SK-N-SH (cell line): ENCODE measurements around the gene SPTAN1. TPM values are rescaled to one million over a fixed set of nuclear protein-coding genes. Genes with fewer than 3 reads are reported as not detected.

Experiments
- CTCF ChIA-PET: fragments of 300-600, 350-600 bp; formaldehyde crosslinking; extraction: SDS; loops from one replicate; lab custom pipeline; 2021; lab: Yijun Ruan, JAX
- POLR2A ChIA-PET: fragments of 350-600 bp; sonication (Branson Sonifier 250); formaldehyde crosslinking; extraction: SDS; loops from one replicate; lab custom pipeline; 2020; ENCODE audit warnings: antibody characterized with exemption, inconsistent platforms; lab: Yijun Ruan, JAX
- DNase-seq: peaks from one replicate; pipeline ENCODE4 v3.0.0; 2012
- H2AFZ ChIP-seq: fragments of 200-600 bp; sonication (generic); 2 replicates; pipeline ENCODE4 v1.8.1; 2016; ENCODE audit warnings: antibody characterized with exemption, mild to moderate bottlenecking, low read depth
- H3F3A ChIP-seq: fragments of 200-600 bp; sonication (generic); replicated peaks from 2 replicates; pipeline ENCODE3; 2016; ENCODE audit warnings: antibody characterized with exemption, mild to moderate bottlenecking; ENCODE audit not compliant: insufficient read depth
- H3K27ac ChIP-seq, 2 experiments: fragments of 200-500 bp in 1 of 2; fragments of 200-600 bp in 1 of 2; sonication (Bioruptor generic) in 1 of 2; sonication (generic), shearing (Covaris generic) in 1 of 2; 2 replicates each; pipeline versions ENCODE4 v1.5.1 to v1.6.1; 2014 to 2016; ENCODE audit warnings: low read depth in 2 of 2, inconsistent platforms in 1 of 2, low read length in 1 of 2, mild to moderate bottlenecking in 1 of 2, mixed read lengths in 1 of 2
- H3K27me3 ChIP-seq: fragments of 200-600 bp; sonication (generic), shearing (Covaris generic); 2 replicates; pipeline ENCODE4 v1.6.1; 2016; ENCODE audit warnings: mixed run types; ENCODE audit not compliant: insufficient read depth
- H3K36me3 ChIP-seq, 2 experiments: fragments of 200-500 bp in 1 of 2; fragments of 200-600 bp in 1 of 2; sonication (Bioruptor generic) in 1 of 2; sonication (generic) in 1 of 2; replicated peaks in 1 of 2; 2 replicates each; pipeline versions ENCODE3 to v1.5.1; 2014 to 2016; ENCODE audit warnings: low read length in 1 of 2, mild to moderate bottlenecking in 1 of 2; ENCODE audit not compliant: insufficient read depth in 2 of 2, control insufficient read depth in 1 of 2
- H3K4me1 ChIP-seq, 2 experiments: fragments of 200-500 bp in 1 of 2; fragments of 200-600 bp in 1 of 2; sonication (Bioruptor generic) in 1 of 2; sonication (generic), shearing (Covaris generic) in 1 of 2; 2 replicates each; pipeline versions ENCODE4 v1.5.1 to v1.6.1; 2014 to 2016; ENCODE audit warnings: low read depth in 1 of 2, low read length in 1 of 2, mixed run types in 1 of 2; ENCODE audit not compliant: insufficient read depth in 2 of 2, control insufficient read depth in 1 of 2
- H3K4me2 ChIP-seq: fragments of 200-600 bp; sonication (generic), shearing (Covaris generic); 2 replicates; pipeline ENCODE4 v1.6.1; 2017; ENCODE audit warnings: mixed run types
- H3K4me3 ChIP-seq, 2 experiments: fragments of 200-500 bp in 1 of 2; fragments of 200-600 bp in 1 of 2; sonication (Bioruptor generic) in 1 of 2; sonication (generic), shearing (Covaris generic) in 1 of 2; 2 replicates each; pipeline versions ENCODE4 v1.5.1 to v1.8.1; 2014 to 2016; ENCODE audit warnings: low read depth in 2 of 2, inconsistent platforms in 1 of 2, low read length in 1 of 2, mild to moderate bottlenecking in 1 of 2, mixed read lengths in 1 of 2, moderate library complexity in 1 of 2
- H3K79me2 ChIP-seq: fragments of 200-600 bp; sonication (generic); 2 replicates; pipeline ENCODE4 v1.8.1; 2017; ENCODE audit warnings: mild to moderate bottlenecking; ENCODE audit not compliant: insufficient read depth
- H3K9ac ChIP-seq: fragments of 200-600 bp; sonication (generic); 2 replicates; pipeline ENCODE4 v1.6.1; 2017; ENCODE audit warnings: mixed run types
- H3K9me2 ChIP-seq: fragments of 200-600 bp; sonication (generic); 2 replicates; pipeline ENCODE4 v1.6.1; 2017; ENCODE audit warnings: mixed run types
- H3K9me3 ChIP-seq: fragments of 200-600 bp; sonication (generic); 2 replicates; pipeline ENCODE4 v1.6.1; 2017; ENCODE audit warnings: mixed run types, mild to moderate bottlenecking, moderate library complexity
- H4K20me1 ChIP-seq: fragments of 200-600 bp; sonication (generic); 2 replicates; pipeline ENCODE4 v1.6.1; 2017; ENCODE audit warnings: mild to moderate bottlenecking, mixed run types; ENCODE audit not compliant: insufficient read depth
- CTCF ChIP-seq: fragments of 200-600 bp; sonication (generic); IDR thresholded peaks from 2 replicates; pipeline ENCODE4 v1.6.1; 2017; ENCODE audit warnings: antibody characterized with exemption, mild to moderate bottlenecking, moderate library complexity
- ELF1 ChIP-seq: IDR thresholded peaks from 2 replicates; pipeline ENCODE4 v1.4.0; 2012
- EP300 ChIP-seq, 2 experiments: IDR thresholded peaks; 2 replicates each; pipeline versions ENCODE4 v1.4.0 to v1.6.1; 2012; ENCODE audit warnings: borderline replicate concordance in 1 of 2, low read depth in 1 of 2, low read length in 1 of 2
- EZH2phosphoT487 ChIP-seq: fragments of 200-600 bp; sonication (generic); IDR thresholded peaks from 2 replicates; pipeline ENCODE4 v1.6.1; 2017; ENCODE audit warnings: low read depth, mixed run types, mild to moderate bottlenecking, antibody characterized with exemption, moderate library complexity, borderline replicate concordance
- FOXM1 ChIP-seq: IDR thresholded peaks from 2 replicates; pipeline ENCODE4 v1.4.0; 2012; ENCODE audit warnings: low read depth, mild to moderate bottlenecking
- IRF3 ChIP-seq: fragments of 150-350 bp; IDR thresholded peaks from 2 replicates; pipeline ENCODE4 v1.6.1; 2016; ENCODE audit warnings: mild to moderate bottlenecking, low read depth, low read length
- MAX ChIP-seq: IDR thresholded peaks from 2 replicates; pipeline ENCODE4 v1.4.0; 2012; ENCODE audit warnings: low read depth
- MXI1 ChIP-seq: IDR thresholded peaks from 2 replicates; pipeline ENCODE4 v1.6.1; 2012; ENCODE audit warnings: mild to moderate bottlenecking, low read depth, low read length, improper control_type of control experiment
- NRF1 ChIP-seq: IDR thresholded peaks from 2 replicates; pipeline ENCODE4 v1.6.1; 2012; ENCODE audit warnings: low read depth, mild to moderate bottlenecking, low read length
- POLR2AphosphoS5 ChIP-seq: IDR thresholded peaks from 2 replicates; pipeline ENCODE4 v1.6.1; 2012; ENCODE audit warnings: low read depth, low read length
- RAD21 ChIP-seq: IDR thresholded peaks from 2 replicates; pipeline ENCODE4 v1.6.1; 2012; ENCODE audit warnings: mild to moderate bottlenecking, low read length
- RFX5 ChIP-seq: IDR thresholded peaks from 2 replicates; pipeline ENCODE4 v1.6.1; 2012; ENCODE audit warnings: mild to moderate bottlenecking, improper control_type of control experiment, low read length
- SIN3A ChIP-seq: IDR thresholded peaks from 2 replicates; pipeline ENCODE4 v1.6.1; 2012; ENCODE audit warnings: low read depth, mild to moderate bottlenecking, low read length, moderate library complexity, borderline replicate concordance
- SMC3 ChIP-seq: IDR thresholded peaks from 2 replicates; pipeline ENCODE4 v1.6.1; 2012; ENCODE audit warnings: low read depth, low read length, improper control_type of control experiment
- TAF1 ChIP-seq: IDR thresholded peaks from 2 replicates; pipeline ENCODE4 v1.6.1; 2012; ENCODE audit warnings: low read depth, mild to moderate bottlenecking, low read length, moderate library complexity, borderline replicate concordance
- USF1 ChIP-seq: IDR thresholded peaks from 2 replicates; pipeline ENCODE4 v1.4.0; 2012; ENCODE audit warnings: low read depth, borderline replicate concordance
- USF2 ChIP-seq: fragments of 150-350 bp; IDR thresholded peaks from 2 replicates; pipeline ENCODE4 v1.6.1; 2017; ENCODE audit warnings: antibody characterized with exemption, low read length, low read depth, borderline replicate concordance
- YY1 ChIP-seq: IDR thresholded peaks from 2 replicates; pipeline ENCODE4 v1.4.0; 2012; ENCODE audit warnings: low read depth, mild to moderate bottlenecking
- ZBTB33 ChIP-seq: IDR thresholded peaks from 2 replicates; pipeline ENCODE4 v1.4.0; 2012; ENCODE audit warnings: low read depth, borderline replicate concordance
- WGBS: methylation state at CpG from one replicate; pipeline ENCODE4 v1.1.6; 2017; ENCODE audit warnings: low lambda C conversion rate; 5-methylcytosine and 5-hydroxymethylcytosine counted together
- polyA plus RNA-seq, 3 experiments: library from polyadenylated mRNA; depleted of rRNA; stranded (reverse); fragments of >200 nt; gene quantifications; 2 replicates each; pipeline ENCODE4 v1.2.3, GENCODE V29; 2012

The SPTAN1 gene
- polyA plus RNA-seq, 1 of the 3 experiments (the other 2 are of a cell fraction): 177 TPM

- TF ChIP-seq CTCF: no peak
- no peak for TF ChIP-seq TAF1
- TF ChIP-seq, all 33 proteins: peak for 0
These were observed 23.1 kb downstream of the SPTAN1 start (continued) for GRCh38 chr9:128575469-128575868.

GRCh38 chr9:128575916-128576315, 23.5 kb downstream of the SPTAN1 start:
- no peak overlapping the region for H3K27ac ChIP-seq
- DNase-seq: no peak
- no peaks in the 10 kb centered on the region for H4K20me1 ChIP-seq
- no peak overlapping the region for H3K4me3 ChIP-seq
- H3K9me3 ChIP-seq: no peaks in the 10 kb centered on the region
- POLR2A ChIA-PET: no interaction called here
- WGBS: 96% methylated on average over 2 of the region's 2 CpGs
- H3K4me2 ChIP-seq: no peak overlapping the region
- CTCF ChIA-PET: interaction anchor here (0.9 kb wide), 1 partner anchor 14 kb away, joined by 3 read pairs; no protein-coding TSS in a partner anchor
- H3K4me1 ChIP-seq: no peaks in the 10 kb centered on the region
- no peak for TF ChIP-seq USF1
- TF ChIP-seq MXI1: no peak
- TF ChIP-seq FOXM1: no peak
- no peak for TF ChIP-seq SIN3A
- no peak for TF ChIP-seq NRF1
- TF ChIP-seq ZBTB33: no peak
- no peak for TF ChIP-seq IRF3
- TF ChIP-seq EZH2phosphoT487: no peak
- TF ChIP-seq POLR2AphosphoS5: no peak
- no peak for TF ChIP-seq CTCF
- no peak for TF ChIP-seq YY1
- no peak for TF ChIP-seq RAD21
- TF ChIP-seq MAX: no peak
- TF ChIP-seq EP300 (IDR thresholded peaks at IDR 0.05; ENCODE audit: borderline replicate concordance in 1 of 2, low read depth in 1 of 2, low read length in 1 of 2): no peak
- TF ChIP-seq TAF1: no peak
- no peak for TF ChIP-seq ELF1
- TF ChIP-seq SMC3: no peak
- TF ChIP-seq USF2: no peak
- no peak for TF ChIP-seq RFX5
- TF ChIP-seq, all 33 proteins: peak for 0
- H3K36me3 ChIP-seq: peaks cover 81 to 83% of the 10 kb centered on the region in 2 experiments
- H3F3A ChIP-seq: peaks cover 9% of the 10 kb centered on the region
- H3K9ac ChIP-seq: no peak overlapping the region
- H3K9me2 ChIP-seq: no peaks in the 10 kb centered on the region
- no peaks in the 10 kb centered on the region for H3K27me3 ChIP-seq
- H3K79me2 ChIP-seq: peaks cover 23% of the 10 kb centered on the region; the same call in 1 of the 2 replicates
- no peak overlapping the region for H2AFZ ChIP-seq
